HG02870 (cell line): ENCODE data around the gene HMGB3.
"Not testable (repeated sequence)": the region's sequence is repeated elsewhere in the genome, so short reads cannot be mapped to it uniquely, and the experiment has no call there.

Source experiments
- ATAC-seq: cut with Tn5 transposase; IDR thresholded peaks from one replicate; pipeline ENCODE4 v1.9.1; 2021; ENCODE audit warnings: mild to moderate bottlenecking, moderate library complexity; ENCODE audit not compliant: unreplicated experiment

HMGB3 gene

DNA sequence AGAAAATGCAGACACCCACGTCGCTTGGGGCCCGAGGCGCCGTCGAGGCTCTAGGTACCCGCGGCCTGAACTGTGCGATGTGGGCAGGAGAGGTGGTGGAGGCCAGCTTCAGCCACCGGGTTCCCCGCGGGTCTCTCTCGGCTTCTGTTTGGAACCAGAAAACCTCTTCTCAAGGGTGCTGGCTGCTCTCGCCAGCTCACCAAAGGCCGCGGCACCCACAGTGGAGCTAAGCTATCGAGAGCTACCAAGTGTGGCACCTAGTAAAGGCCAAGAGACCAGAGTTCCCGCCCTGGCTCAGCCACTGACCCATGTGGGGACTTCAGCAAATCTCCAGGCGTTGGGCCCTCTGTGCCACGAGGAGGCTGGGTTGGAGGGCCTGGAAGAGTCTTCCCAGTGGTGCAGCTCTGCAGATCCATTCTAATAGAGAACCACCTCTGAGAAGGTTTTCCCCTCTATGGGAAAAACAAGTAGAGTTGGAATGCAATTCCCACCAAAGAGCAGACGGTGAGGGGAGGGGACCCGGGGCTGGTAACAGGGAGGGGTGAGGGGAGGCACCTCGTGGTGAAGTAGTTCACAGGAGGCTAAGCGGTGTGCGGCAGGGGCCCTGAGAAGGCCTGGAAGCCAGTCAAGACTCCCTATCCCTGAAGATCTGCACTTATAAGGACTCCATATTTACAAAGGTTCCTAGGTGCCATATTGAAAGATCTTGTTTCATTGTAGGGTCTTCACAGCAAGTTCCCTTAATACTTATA, 5.5 kb upstream of the HMGB3 start:
- no peak for ATAC-seq

DNA sequence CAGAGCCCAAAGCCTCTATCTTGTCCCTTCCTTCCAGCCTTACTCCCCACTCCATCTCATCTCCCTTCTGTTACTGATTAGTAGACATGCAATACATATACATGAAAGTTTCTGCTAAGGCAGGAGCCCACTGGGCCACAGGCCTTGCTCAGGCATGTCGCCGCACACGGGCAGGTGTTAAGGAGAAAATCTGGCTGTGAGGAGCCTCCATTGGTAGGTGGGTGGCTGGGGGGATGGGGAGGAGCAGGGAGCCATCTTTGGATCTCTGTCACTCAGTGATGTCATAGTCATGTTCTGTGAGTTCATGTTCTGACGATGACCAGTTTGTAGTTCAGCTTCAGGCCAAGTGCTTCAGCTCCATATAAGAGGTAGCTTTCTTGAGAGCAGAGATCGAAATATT, 2.9 kb upstream of the HMGB3 start:
- ATAC-seq: no peak

DNA sequence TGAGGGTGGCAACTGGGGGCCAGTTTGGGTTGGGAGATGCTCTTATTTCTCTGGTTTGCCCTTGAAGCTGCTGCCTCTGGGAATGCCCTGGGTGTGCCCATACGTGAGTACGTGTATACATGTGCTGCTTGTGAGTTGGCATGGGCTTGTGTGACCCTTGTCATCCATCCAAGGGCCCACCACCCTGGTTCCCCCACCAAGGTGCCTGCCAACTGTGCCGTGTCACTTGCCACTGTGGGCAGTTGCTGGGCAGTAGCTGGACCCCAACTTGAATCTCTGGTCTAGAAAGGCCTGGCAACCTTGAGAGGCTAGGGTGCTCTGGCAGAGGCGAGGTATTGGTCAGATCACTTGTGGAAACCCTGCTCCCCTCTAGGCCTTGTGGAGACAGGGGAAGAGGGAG, 2.4 kb upstream of the HMGB3 start:
- no peak for ATAC-seq

DNA sequence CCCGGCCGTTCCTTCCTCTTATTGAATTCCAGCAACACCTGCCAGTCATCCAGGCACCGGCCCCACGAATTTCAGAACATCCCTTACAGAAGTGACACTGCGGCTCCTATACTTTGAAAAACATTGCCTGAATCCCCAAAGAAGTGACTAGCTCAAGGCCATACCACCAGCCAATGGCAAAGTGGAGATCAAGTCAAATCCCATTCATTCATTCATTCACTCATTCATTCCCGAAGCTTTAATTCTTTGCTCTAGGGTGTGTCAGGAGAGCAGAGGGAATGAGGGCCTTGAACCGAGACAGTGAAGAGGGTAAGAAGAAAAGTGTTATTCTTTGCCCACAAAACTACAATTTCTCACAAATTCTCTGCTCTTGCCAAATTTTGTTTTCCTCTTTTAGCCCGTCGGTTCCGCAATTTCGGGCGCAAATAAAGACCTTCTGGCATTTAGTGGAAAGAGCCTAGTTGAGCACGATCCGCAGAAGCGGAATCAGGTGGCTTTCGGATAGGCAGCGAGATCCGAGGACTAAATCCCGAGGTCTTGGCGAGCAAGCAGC, 824 bp upstream of the HMGB3 start:
- no peak for ATAC-seq

DNA sequence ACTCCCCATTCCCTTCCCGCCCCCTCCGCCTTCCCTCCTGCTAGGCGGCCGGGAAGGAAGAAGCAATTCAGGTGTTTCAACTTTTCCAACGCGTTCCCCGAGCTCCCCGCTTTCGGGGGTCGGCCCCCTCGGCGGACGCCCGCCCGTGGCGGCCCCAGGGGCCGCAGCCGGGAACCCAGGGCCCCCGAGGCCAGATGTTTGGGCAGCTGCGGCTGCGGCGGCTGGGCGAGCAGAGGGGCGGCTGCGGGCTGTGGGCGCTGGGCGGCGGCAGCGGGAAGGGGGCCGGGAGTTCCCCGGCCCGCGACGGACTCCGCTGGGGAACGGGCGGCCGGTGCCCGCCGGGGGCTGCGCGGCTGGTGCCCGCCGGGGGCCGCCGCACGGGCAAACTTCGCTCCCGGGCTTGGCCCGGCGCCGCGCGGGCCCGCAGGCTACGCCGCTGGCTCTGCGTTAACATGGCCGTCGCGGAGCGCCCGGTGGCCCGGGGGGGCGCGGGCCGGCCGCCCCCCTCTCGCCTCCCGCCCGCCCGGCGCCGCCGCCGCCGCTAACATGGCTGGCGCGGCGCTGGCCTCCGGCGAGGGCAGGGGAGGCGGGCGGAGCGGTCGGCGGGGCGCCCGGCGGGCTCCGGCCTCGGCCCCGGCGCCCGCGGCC, 510 bp downstream of the HMGB3 start:
- ATAC-seq: peak; percentile 21

DNA sequence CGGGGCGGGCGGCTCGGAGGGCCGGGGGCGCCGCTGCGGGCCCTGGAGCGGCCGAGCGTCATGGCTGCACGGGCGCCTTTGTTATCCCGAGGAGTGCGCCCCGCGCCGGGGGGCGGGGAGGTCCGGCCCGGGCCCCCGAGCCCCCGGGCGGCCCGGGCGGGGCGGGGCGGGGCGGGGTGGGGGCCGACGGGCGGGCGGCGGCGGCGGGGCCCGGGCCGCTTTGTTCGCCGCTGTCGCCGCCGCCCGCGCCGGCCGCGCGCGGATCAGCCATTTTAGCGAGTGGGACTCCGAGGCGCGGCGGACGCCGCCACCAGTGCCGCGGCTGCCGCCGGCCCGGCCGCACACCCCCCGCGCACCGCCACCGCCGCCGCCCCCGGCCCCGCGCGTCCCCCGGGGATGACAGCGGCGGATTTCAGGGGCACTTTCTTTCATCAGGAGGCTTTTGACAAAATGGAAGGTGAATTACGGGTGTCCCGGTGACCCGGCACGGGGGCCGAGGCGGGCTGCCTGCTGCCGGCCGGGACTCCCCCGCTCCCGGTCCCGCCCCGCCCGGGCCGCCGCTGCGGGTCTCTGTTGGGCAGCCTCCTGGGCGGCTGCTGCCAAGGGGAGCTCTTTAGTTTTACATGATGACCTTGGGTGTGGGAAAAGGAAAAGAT, 1.2 kb downstream of the HMGB3 start:
- peak; percentile 3 for ATAC-seq

DNA sequence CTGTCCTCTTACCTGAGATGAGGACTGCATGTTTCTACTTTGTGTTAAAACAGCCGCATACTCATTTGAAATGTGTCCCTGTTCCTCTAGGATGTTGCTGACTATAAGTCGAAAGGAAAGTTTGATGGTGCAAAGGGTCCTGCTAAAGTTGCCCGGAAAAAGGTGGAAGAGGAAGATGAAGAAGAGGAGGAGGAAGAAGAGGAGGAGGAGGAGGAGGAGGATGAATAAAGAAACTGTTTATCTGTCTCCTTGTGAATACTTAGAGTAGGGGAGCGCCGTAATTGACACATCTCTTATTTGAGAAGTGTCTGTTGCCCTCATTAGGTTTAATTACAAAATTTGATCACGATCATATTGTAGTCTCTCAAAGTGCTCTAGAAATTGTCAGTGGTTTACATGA, 4.6 kb downstream of the HMGB3 start:
- not testable (repeated sequence) for ATAC-seq

DNA sequence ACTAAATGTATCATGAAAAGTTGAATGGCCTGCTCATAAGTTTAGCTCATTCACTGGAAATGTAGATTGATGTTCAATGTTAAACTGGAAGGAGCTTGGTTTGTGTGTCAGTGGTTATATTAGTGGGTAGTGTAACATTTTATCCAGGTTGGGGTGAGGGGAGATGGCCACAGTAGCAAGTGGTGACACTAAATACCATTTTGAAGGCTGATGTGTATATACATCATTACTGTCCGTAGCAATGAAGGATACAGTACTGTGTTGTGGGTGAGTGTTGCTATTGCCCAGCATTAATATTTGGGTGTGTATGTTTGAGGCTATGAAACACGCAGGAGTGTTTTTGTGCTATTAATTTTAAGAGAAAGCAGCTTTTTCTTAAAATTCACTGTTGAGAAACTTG, 6.3 kb downstream of the HMGB3 start:
- ATAC-seq: no peak

DNA sequence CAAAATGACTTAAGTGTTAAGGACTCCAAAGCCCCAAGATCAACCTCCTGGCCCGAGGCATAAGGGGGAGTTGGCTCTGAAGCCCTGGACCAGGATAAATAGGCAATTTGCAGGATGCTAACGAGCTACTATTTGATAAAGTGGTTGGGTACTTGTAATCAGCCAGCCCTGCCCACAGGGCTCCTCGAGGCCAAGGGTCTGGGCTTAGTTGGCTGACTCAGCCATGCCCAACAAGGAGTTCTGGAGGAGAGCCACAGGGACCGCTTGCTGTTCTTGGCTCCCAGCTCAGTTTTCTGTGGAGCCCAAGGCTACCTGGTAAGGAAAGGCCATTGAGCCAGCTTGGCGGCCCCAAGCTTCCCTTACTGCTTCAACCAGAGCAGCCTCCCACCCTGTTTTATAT, 7.8 kb downstream of the HMGB3 start:
- ATAC-seq: no peak

DNA sequence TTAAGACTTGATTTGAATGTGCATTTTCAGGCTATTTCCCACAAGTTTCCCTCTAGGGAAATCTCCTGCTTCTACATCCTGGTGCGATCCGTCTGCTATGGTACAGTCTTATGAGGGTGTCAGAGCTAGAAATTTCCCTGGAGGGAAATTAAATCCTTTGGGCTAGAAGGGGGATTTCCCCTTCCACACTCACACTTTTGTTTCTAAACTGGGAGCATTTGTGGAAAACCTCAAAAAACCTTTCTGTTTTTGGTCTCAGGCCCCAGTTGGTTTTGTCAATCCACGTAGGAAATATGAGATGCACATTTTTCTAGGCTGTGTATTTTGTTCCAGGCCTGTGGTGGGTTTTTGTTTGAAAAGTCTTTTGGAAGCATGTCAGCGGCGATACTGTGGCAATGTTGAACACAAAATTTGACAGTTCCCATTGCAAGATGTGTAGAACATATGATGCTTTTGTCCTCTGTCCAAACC, 17.8 kb downstream of the HMGB3 start:
- no peak for ATAC-seq

DNA sequence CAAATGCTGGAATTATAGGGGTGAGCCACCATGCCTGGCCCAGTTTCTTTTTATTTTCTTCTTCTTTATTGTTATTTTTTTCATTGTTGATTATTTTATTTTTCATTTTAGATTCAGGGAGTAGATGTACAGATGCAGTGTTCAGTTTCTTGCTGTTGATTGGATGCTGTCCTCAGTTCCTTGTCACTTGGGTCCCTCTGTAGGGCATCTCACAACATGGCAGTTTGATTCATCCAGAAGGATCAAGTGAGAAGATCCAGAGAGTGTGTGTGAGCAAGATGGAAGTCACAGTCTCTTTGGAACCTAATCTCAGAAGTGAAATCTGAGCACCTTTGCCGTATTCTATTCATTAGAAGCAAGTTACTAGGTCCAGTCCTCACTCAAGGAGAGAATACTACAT, 20.9 kb downstream of the HMGB3 start:
- no peak for ATAC-seq

DNA sequence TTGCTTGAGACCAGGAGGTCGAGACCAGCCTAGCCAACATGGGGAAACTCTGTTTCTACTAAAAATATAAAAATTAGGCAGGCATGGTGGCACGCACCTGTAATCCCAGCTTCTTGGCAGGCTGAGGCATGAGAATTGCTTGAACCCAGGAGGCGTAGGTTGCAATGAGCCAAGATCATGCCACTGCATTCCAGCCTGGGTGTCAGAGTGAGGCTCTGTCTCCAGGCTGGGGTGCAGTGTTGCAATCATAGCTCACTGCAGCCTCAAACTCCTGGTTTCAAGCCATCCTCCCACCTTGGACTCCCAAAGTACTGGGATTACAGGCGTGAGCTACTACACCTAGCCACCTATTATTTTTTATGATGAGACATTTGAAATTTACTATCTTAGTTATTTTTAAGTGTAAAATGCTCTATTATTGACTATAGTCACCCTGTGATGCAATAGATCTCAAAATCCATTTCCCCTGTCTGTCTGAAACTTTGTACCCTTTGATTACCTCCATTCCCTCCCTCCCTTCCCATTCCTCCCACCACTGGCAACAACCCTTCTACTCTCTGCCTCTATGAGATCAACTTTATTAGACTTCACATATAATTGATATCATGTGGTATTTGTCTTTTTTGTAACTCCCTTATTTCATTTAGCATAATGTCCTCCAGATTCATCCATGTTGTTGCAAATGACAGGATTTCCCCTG, 23.4 kb downstream of the HMGB3 start:
- ATAC-seq: no peak

DNA sequence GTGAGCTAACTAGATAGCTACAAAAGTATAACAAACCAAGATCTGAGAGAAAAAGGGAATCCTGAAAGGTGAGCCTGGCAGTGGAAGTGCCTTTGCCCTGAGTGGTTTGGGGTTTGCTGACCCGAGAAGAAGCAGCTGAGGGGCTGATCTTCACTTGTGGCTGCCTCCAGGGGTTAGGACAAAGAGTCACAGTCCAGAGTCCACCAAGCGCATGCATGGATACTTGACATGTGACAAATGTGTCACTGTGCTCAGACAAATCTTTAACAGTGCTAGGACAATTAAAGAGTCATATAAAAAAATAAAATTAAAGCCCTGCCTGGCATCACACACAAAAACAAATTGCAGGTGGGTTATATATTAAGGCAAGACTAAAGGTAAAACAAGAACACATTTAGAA, 26.4 kb downstream of the HMGB3 start:
- ATAC-seq: no peak

DNA sequence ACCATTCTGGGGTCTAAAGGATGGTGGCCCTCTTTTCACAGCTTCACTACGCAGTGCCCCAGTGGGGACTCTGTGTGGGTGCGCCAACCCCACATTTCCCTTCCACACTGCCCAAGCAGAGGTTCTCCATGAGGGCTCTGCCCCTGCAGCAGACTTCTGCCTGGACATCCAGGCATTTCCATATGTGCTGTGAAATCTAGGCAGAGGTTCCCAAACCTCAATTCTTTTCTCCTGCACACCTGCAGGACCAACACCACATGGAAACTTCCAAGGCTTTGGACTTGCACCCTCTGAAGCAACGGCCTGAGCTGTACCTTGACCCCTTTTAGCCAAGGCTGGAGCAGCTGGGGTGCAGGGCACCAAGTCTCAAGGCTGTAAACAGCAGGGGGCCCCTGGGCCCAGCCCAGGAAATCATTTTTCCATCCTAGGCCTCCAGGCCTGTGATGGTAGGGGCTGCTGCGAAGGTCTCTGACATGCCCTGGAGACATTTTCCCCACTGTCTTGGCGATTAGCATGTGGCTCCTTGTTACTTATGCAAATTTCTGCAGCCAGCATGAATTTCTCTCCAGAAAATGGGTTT, 30.1 kb downstream of the HMGB3 start:
- ATAC-seq: no peak

DNA sequence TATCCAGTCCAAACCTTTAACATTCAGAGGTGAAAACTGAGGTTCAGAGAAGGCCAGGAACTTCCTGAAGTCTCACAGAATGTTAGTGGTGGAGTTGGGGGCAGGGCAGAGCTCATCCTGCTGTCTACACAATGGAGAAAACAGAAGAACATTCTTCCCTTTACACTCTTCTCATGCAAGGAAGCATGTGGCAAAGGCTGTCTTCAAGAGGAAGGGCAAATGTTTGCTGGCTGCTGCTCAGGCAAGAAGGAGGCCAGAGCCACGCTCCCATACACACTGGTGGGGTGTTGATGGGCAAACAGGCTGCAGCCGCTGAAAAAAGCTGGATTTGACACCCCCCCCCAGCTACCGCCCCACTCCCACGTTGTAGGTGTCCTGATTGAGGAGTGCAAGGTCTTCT, 32.5 kb downstream of the HMGB3 start:
- ATAC-seq: no peak

DNA sequence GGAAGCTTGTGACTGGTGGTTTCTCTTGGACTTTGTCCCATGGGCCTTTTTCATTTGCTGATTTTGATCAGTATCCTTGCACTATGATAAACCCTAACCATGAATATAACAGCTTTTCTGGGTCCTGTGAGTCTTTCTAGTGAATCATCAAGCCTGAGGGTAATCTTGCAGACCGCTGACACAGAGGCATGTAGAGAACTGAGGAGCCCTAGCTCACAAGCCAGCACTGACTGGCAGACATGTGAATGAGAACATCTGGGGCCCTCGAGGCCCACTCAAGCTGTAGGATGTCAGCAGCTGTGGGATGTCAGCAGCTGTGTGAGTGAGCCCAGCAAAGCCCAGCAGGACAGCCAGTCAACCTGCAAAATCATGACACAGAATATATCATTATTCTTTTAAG, 36.7 kb downstream of the HMGB3 start:
- ATAC-seq: no peak

DNA sequence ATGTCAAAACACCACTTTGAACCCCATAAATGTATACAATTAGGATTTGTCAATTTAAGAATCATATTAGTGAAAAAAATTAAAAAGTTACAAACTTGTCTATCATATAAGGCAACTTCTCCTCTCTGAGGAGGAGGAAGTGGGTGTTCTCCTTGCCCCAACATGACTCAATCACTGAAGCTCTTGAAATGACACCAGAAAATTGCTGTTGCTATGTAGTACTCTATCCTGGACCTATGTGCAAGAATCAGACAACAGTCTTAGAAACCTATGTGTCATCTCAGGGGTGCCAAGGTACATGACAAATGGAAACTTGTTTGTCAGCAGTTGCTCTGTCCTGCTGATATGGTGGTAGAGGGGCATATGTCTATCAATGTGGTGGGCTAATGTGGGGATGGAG, 47.7 kb downstream of the HMGB3 start:
- no peak for ATAC-seq

DNA sequence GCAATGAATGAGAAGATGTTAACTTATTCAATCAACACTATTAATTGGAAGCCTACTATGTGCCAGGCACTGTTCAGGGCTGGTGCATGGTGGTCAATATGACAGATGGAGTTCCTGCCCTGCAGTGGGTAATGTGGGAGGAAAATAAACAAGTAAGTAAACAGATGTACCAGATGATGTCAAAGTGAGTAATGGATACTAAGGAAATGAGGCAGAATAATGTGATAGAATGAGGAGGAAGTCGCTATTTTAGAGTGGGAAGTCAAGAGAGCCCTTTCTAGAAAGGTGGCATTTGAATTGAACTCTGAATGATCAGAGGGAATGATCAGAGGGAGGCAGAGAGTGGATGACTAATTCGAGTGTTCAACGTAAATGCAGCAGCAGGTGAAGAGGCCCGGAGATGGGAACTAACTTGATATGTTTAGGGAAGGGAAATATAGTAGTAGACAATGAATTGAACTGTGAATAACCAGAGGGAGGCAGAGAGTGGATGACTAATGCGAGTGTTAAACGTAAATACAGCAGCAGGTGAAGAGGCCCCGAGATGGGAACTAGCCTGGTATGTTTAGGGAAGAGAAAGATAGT, 48.3 kb downstream of the HMGB3 start:
- ATAC-seq: no peak

DNA sequence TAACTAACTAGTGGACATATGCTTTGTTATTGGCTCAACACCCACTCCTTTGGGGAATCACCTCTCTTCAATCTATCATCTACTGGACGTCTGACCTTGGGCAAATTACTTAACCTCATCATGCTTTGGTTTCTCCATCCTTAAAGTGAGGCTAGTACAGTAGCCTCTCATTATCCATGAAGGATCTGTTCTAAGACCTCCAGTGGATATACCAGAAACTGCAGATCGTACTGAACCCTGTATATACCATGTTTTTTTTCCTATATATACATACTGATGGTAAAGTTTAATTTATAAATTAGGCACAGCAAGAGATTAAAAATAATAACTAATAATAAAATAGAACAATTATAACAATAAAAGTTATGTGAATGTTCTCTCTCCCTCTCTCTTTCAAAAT, 56.2 kb downstream of the HMGB3 start:
- ATAC-seq: no peak
